A549 (cell line): ENCODE measurements around the gene SPCS3. TPM values are rescaled to one million over a fixed set of nuclear protein-coding genes. Genes with fewer than 3 reads are reported as not detected.
"Not testable (repeated sequence)": the region's sequence is repeated elsewhere in the genome, so short reads cannot be mapped to it uniquely, and the experiment has no call there.

Source experiments
- ATAC-seq, 2 experiments: fragments of 200-7000 bp in 1 of 2; fragments of >200 bp in 1 of 2; cut with Nextera tagmentation in 1 of 2; cut with Tn5 transposase in 1 of 2; 3 replicates each; pipeline versions ENCODE4 v1.8.0 to v1.9.1; 2018 to 2020; ENCODE audit warnings: mild to moderate bottlenecking in 1 of 2, moderate library complexity in 1 of 2
- CTCF ChIA-PET: fragments of 300-600 bp; sonication (Branson Sonifier 250); formaldehyde crosslinking; extraction: SDS; loops from one replicate; lab custom pipeline; 2021; ENCODE audit warnings: antibody characterized with exemption, inconsistent platforms; lab: Yijun Ruan, JAX
- POLR2A ChIA-PET: fragments of 350-600 bp; formaldehyde crosslinking; extraction: SDS; loops from one replicate; lab custom pipeline; 2021; ENCODE audit warnings: antibody characterized with exemption, inconsistent platforms; lab: Yijun Ruan, JAX
- DNase-seq, 2 experiments: peaks; one replicate each; pipeline versions ENCODE4 v3.0.0 to v3.0.0-alpha.2; 2011 to 2016; ENCODE audit warnings: low read depth in 1 of 2, low spot score in 1 of 2
- FAIRE-seq: peaks from 2 replicates; lab custom pipeline; 2011; peaks lifted over from hg19 to GRCh38; lab: Jason Lieb, UNC
- H3K27ac ChIP-seq, 2 experiments: fragments of >200 bp; sonication (Bioruptor Twin); formaldehyde crosslinking; 3 replicates each; pipeline ENCODE4 v1.5.1; 2016 to 2017
- H3K4me1 ChIP-seq: fragments of >200 bp; sonication (Bioruptor Twin); formaldehyde crosslinking; 3 replicates; pipeline ENCODE4 v1.6.1; 2016
- H3K4me2 ChIP-seq: fragments of >200 bp; sonication (Bioruptor Twin); formaldehyde crosslinking; 3 replicates; pipeline ENCODE4 v1.6.1; 2016
- H3K4me3 ChIP-seq: fragments of >200 bp; sonication (Bioruptor Twin); formaldehyde crosslinking; 3 replicates; pipeline ENCODE4 v1.5.1; 2016
- H3K9me3 ChIP-seq: fragments of >200 bp; sonication (Bioruptor Twin); formaldehyde crosslinking; 3 replicates; pipeline ENCODE4 v1.6.1; 2016
- CBX2 ChIP-seq: fragments of 200-600 bp; sonication (generic); IDR thresholded peaks from 2 replicates; pipeline ENCODE4 v1.6.1; 2016; ENCODE audit warnings: low read depth, mild to moderate bottlenecking, borderline replicate concordance
- EHF ChIP-seq: fragments of 250-450 bp; sonication (Bioruptor Pico); IDR thresholded peaks from 2 replicates; pipeline ENCODE4 v1.5.0; 2020; ENCODE audit warnings: mild to moderate bottlenecking
- EP300 ChIP-seq, 2 experiments: fragments of >200 bp; sonication (Bioruptor Twin); formaldehyde crosslinking; IDR thresholded peaks; 2 replicates in 1 of 2; 3 replicates in 1 of 2; pipeline ENCODE4 v1.6.1; 2016 to 2017
- FOSB ChIP-seq: fragments of 250-450 bp; sonication (Bioruptor Pico); IDR thresholded peaks from 2 replicates; pipeline ENCODE4 v1.5.0; 2020; ENCODE audit warnings: mild to moderate bottlenecking, moderate library complexity
- HOXA7 ChIP-seq: fragments of 250-450 bp; sonication (Bioruptor Pico); IDR thresholded peaks from 2 replicates; pipeline ENCODE4 v1.5.0; 2020; ENCODE audit warnings: mild to moderate bottlenecking, moderate library complexity
- HOXB13 ChIP-seq: fragments of 250-450 bp; sonication (Bioruptor Pico); IDR thresholded peaks from 2 replicates; pipeline ENCODE4 v1.5.0; 2020; ENCODE audit warnings: low read depth, mild to moderate bottlenecking, moderate library complexity
- KDM1A ChIP-seq: fragments of 200-600 bp; sonication (generic); IDR thresholded peaks from 2 replicates; pipeline ENCODE4 v1.6.1; 2016; ENCODE audit warnings: low read depth, mild to moderate bottlenecking
- KDM5A ChIP-seq: fragments of 200-600 bp; sonication (generic); IDR thresholded peaks from 2 replicates; pipeline ENCODE4 v1.6.1; 2016; ENCODE audit warnings: antibody characterized with exemption, mild to moderate bottlenecking
- MAFK ChIP-seq: fragments of 450-650 bp; IDR thresholded peaks from 2 replicates; pipeline ENCODE4 v1.6.1; 2014; ENCODE audit not compliant: partially characterized antibody
- PHF8 ChIP-seq: fragments of 200-600 bp; sonication (generic); IDR thresholded peaks from 2 replicates; pipeline ENCODE4 v1.6.1; 2016; ENCODE audit warnings: low read depth, mild to moderate bottlenecking, antibody characterized with exemption, moderate library complexity, borderline replicate concordance
- SREBF2 ChIP-seq: fragments of 450-650 bp; IDR thresholded peaks from 2 replicates; pipeline ENCODE4 v1.6.1; 2014; ENCODE audit warnings: mild to moderate bottlenecking, moderate library complexity
- ZC3H11A ChIP-seq: fragments of 450-650 bp; IDR thresholded peaks from 2 replicates; pipeline ENCODE4 v1.6.1; 2014; ENCODE audit warnings: antibody characterized with exemption, mild to moderate bottlenecking
- ZSCAN20 ChIP-seq: fragments of 250-450 bp; sonication (Bioruptor Pico); IDR thresholded peaks from 2 replicates; pipeline ENCODE4 v1.8.0; 2022; ENCODE audit warnings: mild to moderate bottlenecking, moderate library complexity
- WGBS: methylation state at CpG from one replicate; pipeline ENCODE4 v1.1.6; 2017; ENCODE audit errors: missing lambda C conversion rate; 5-methylcytosine and 5-hydroxymethylcytosine counted together
- polyA plus RNA-seq, 4 experiments: library from polyadenylated mRNA; depleted of rRNA in 3 of 4; stranded (reverse); fragments of >200 nt; fragmentation: RNase III in 1 of 4; extraction: RNeasy Plus Mini Kit Qiagen cat#74134 plus additional on column Dnase treatment in 1 of 4; gene quantifications; 2 replicates in 3 of 4; 3 replicates in 1 of 4; pipeline ENCODE4 v1.2.3, GENCODE V29; 2011 to 2017
- TF ChIP-seq, protein P1 (sequence below): fragments of 250-450 bp; sonication (Bioruptor Pico); IDR thresholded peaks from 2 replicates; pipeline ENCODE4 v1.5.0; 2021; ENCODE audit warnings: mild to moderate bottlenecking, moderate library complexity, borderline replicate concordance
- TF ChIP-seq, protein P2 (sequence below): fragments of >200 bp; sonication (Bioruptor Twin); formaldehyde crosslinking; IDR thresholded peaks from 3 replicates; pipeline ENCODE4 v1.5.1; 2016
- TF ChIP-seq, protein P3 (sequence below): fragments of 450-650 bp; IDR thresholded peaks from 2 replicates; pipeline ENCODE4 v1.6.1; 2014; ENCODE audit warnings: antibody characterized with exemption
- TF ChIP-seq, protein P4 (sequence below): fragments of 150-350 bp; IDR thresholded peaks from 2 replicates; pipeline ENCODE4 v1.6.1; 2014; ENCODE audit warnings: low read depth, mild to moderate bottlenecking, low read length
- TF ChIP-seq, protein P5 (sequence below): fragments of 250-450 bp; sonication (Bioruptor Pico); IDR thresholded peaks from 2 replicates; pipeline ENCODE4 v1.5.0; 2020; ENCODE audit warnings: low read depth, mild to moderate bottlenecking, moderate library complexity
- TF ChIP-seq, protein P6 (sequence below): IDR thresholded peaks from 2 replicates; pipeline ENCODE4 v1.6.1; 2012; ENCODE audit warnings: low read depth, borderline replicate concordance

Gene SPCS3
- polyA plus RNA-seq, 2 of the 4 experiments (the other 2 are of a cell fraction): 33.2 to 44.5 TPM

DNA sequence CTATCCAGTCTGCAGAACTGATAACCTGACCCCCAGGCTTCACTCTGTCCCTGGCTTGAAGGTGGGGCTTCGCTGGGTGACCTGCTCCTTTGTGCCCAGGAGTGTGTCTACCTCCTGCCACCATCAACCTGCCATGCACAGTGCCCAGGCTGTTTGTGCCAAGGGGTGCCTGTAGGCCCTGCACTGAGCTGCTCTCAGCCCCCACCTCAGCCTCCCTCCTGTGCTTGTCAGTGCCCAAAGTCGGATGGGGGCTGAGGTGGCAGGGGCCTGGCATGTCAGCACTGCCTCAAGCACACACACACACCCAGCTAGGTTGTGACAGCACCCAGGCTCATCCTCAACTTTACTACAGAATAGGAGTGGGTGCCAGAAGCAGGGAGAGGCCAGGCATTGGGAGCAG lies 23.5 kb downstream of the SPCS3 start:
- CTCF ChIA-PET: interaction anchor here (1.4 to 4.4 kb wide), 2 partner anchors 192 to 309 kb away, joined by 8 to 31 read pairs; no protein-coding TSS in a partner anchor
- peaks cover 13% of the 10 kb centered on the region; the same call in 2 of the 3 replicates for H3K9me3 ChIP-seq
- H3K4me1 ChIP-seq: no peaks in the 10 kb centered on the region
- no peak overlapping the region for H3K27ac ChIP-seq
- ATAC-seq: no peak
- H3K4me2 ChIP-seq: no peak overlapping the region
- FAIRE-seq: no peak
- POLR2A ChIA-PET: no interaction called here
- TF ChIP-seq, protein P1, sequence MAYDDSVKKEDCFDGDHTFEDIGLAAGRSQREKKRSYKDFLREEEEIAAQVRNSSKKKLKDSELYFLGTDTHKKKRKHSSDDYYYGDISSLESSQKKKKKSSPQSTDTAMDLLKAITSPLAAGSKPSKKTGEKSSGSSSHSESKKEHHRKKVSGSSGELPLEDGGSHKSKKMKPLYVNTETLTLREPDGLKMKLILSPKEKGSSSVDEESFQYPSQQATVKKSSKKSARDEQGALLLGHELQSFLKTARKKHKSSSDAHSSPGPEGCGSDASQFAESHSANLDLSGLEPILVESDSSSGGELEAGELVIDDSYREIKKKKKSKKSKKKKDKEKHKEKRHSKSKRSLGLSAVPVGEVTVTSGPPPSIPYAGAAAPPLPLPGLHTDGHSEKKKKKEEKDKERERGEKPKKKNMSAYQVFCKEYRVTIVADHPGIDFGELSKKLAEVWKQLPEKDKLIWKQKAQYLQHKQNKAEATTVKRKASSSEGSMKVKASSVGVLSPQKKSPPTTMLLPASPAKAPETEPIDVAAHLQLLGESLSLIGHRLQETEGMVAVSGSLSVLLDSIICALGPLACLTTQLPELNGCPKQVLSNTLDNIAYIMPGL: no peak
- TF ChIP-seq FOSB (CRISPR knock-in tag) (no peak), HOXA7 (CRISPR knock-in tag) (no peak), PHF8 (no peak), KDM5A (no peak), SREBF2 (no peak)
- TF ChIP-seq, protein P2, sequence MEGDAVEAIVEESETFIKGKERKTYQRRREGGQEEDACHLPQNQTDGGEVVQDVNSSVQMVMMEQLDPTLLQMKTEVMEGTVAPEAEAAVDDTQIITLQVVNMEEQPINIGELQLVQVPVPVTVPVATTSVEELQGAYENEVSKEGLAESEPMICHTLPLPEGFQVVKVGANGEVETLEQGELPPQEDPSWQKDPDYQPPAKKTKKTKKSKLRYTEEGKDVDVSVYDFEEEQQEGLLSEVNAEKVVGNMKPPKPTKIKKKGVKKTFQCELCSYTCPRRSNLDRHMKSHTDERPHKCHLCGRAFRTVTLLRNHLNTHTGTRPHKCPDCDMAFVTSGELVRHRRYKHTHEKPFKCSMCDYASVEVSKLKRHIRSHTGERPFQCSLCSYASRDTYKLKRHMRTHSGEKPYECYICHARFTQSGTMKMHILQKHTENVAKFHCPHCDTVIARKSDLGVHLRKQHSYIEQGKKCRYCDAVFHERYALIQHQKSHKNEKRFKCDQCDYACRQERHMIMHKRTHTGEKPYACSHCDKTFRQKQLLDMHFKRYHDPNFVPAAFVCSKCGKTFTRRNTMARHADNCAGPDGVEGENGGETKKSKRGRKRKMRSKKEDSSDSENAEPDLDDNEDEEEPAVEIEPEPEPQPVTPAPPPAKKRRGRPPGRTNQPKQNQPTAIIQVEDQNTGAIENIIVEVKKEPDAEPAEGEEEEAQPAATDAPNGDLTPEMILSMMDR: no peak
- TF ChIP-seq, protein P3, sequence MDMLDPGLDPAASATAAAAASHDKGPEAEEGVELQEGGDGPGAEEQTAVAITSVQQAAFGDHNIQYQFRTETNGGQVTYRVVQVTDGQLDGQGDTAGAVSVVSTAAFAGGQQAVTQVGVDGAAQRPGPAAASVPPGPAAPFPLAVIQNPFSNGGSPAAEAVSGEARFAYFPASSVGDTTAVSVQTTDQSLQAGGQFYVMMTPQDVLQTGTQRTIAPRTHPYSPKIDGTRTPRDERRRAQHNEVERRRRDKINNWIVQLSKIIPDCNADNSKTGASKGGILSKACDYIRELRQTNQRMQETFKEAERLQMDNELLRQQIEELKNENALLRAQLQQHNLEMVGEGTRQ: no peak
- TF ChIP-seq, protein P4, sequence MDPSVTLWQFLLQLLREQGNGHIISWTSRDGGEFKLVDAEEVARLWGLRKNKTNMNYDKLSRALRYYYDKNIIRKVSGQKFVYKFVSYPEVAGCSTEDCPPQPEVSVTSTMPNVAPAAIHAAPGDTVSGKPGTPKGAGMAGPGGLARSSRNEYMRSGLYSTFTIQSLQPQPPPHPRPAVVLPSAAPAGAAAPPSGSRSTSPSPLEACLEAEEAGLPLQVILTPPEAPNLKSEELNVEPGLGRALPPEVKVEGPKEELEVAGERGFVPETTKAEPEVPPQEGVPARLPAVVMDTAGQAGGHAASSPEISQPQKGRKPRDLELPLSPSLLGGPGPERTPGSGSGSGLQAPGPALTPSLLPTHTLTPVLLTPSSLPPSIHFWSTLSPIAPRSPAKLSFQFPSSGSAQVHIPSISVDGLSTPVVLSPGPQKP: no peak
- TF ChIP-seq, protein P5, sequence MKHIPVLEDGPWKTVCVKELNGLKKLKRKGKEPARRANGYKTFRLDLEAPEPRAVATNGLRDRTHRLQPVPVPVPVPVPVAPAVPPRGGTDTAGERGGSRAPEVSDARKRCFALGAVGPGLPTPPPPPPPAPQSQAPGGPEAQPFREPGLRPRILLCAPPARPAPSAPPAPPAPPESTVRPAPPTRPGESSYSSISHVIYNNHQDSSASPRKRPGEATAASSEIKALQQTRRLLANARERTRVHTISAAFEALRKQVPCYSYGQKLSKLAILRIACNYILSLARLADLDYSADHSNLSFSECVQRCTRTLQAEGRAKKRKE (CRISPR knock-in tag): no peak
- no peak overlapping the region for H3K4me3 ChIP-seq
- no CpG with 5 or more reads among the region's 2 CpGs for WGBS
- DNase-seq: no peak

DNA sequence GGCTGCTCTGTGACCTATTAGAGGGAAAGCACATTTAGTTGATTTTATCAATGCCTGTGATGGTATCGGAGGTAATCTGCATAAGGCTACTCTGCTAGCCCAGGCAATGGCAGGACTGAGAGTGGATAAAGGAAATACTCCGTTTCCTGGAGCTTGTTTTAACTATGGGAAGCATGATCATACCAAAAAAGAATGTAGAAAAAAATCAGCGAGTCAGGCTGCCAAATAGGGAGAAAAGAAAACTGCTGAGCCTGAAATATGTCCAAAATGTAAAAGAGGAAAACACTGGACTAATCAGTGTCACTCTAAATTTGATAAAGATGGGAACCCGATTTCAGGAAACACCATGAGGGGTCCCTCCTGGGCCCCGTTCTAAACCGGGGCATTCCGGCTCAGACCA lies 25.6 kb downstream of the SPCS3 start:
- H3K4me2 ChIP-seq, DNase-seq, CTCF ChIA-PET, H3K4me3 ChIP-seq, FAIRE-seq, H3K4me1 ChIP-seq, H3K27ac ChIP-seq, POLR2A ChIA-PET, ATAC-seq: not testable (repeated sequence)
- peaks cover 13% of the 10 kb centered on the region; the same call in 2 of the 3 replicates for H3K9me3 ChIP-seq
- WGBS: 69% methylated on average over 7 of the region's 7 CpGs

DNA sequence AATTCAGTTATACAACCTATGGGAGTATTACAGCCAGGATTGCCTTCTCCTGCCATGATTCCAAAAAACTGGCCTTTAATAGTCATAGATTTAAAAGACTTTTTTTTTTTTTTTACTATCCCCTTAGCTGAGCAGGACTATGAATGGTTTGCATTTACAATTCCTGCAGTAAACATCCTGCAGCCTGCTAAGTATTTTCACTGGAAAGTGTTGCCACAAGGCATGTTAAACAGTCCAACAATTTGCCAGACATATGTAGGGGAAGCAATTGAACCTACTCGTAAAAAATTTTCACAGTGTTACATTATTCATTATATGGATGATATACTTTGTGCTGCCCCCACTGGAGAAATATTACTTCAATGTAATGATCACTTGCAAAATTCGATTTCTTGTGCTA lies 27.1 kb downstream of the SPCS3 start:
- FAIRE-seq, POLR2A ChIA-PET: not testable (repeated sequence)

DNA sequence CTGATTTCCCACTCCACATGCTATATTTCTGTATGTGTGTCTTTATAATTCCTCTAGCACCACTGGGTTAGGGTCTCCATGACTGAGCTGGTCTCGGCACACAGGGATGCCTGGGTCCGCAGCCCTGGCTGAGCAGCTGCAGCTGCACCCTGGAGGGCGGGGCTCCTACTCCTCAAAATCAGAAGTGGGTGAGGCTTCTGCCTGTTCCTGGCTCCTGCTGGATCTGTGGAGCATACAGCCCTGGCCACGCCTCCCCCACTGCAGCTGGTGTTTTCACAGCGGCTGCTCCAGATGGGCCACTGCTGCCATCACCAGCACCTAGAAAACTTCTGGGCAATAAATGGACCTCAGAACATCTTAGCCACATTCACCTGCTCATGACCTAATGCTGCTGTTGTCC lies 30.9 kb downstream of the SPCS3 start:
- no peak for DNase-seq
- ChIA-PET CTCF (interaction anchor here (1.7 kb wide), 1 partner anchor 10 kb away, joined by 7 read pairs; no protein-coding TSS in a partner anchor), POLR2A (no interaction called here)
- 59% methylated on average over 5 of the region's 5 CpGs for WGBS
- Histone ChIP-seq H3K27ac (no peak overlapping the region), H3K4me1 (no peaks in the 10 kb centered on the region), H3K4me2 (no peak overlapping the region), H3K4me3 (no peak overlapping the region), H3K9me3 (no peaks in the 10 kb centered on the region)
- no peak for ATAC-seq
- FAIRE-seq: no peak
- TF ChIP-seq CBX2: no peak
- TF ChIP-seq MAFK: no peak
- no peak for TF ChIP-seq KDM1A
- no peak for TF ChIP-seq EP300 (IDR thresholded peaks at IDR 0.05)
- no peak for TF ChIP-seq HOXB13 (CRISPR knock-in tag)
- TF ChIP-seq ZSCAN20: no peak
- TF ChIP-seq, protein P4: no peak
- no peak for TF ChIP-seq EHF (CRISPR knock-in tag)
- TF ChIP-seq SREBF2: no peak
- TF ChIP-seq, protein P6, sequence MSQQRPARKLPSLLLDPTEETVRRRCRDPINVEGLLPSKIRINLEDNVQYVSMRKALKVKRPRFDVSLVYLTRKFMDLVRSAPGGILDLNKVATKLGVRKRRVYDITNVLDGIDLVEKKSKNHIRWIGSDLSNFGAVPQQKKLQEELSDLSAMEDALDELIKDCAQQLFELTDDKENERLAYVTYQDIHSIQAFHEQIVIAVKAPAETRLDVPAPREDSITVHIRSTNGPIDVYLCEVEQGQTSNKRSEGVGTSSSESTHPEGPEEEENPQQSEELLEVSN: no peak
- TF ChIP-seq ZC3H11A: no peak

More for the DNA sequence above, 27.1 kb downstream of the SPCS3 start:
- H3K4me1 ChIP-seq, CTCF ChIA-PET, H3K27ac ChIP-seq, H3K4me2 ChIP-seq, H3K4me3 ChIP-seq, ATAC-seq, DNase-seq: not testable (repeated sequence)
- H3K9me3 ChIP-seq: peaks cover 13% of the 10 kb centered on the region; the same call in 2 of the 3 replicates
- WGBS: 46% methylated on average over 2 of the region's 2 CpGs
